GM12872 (cell line): ENCODE data around the gene RAPGEF2.

ENCODE experiments used
- TF ChIP-seq, protein P1 (sequence below): IDR thresholded peaks from 3 replicates; pipeline ENCODE4 v1.5.1; 2011; ENCODE audit warnings: low read depth, mild to moderate bottlenecking, low read length, moderate library complexity; ENCODE audit not compliant: insufficient read depth

RAPGEF2 gene

GRCh38 chr4:159151689-159152088 lies 48.8 kb downstream of the RAPGEF2 start:
- TF ChIP-seq, protein P1, sequence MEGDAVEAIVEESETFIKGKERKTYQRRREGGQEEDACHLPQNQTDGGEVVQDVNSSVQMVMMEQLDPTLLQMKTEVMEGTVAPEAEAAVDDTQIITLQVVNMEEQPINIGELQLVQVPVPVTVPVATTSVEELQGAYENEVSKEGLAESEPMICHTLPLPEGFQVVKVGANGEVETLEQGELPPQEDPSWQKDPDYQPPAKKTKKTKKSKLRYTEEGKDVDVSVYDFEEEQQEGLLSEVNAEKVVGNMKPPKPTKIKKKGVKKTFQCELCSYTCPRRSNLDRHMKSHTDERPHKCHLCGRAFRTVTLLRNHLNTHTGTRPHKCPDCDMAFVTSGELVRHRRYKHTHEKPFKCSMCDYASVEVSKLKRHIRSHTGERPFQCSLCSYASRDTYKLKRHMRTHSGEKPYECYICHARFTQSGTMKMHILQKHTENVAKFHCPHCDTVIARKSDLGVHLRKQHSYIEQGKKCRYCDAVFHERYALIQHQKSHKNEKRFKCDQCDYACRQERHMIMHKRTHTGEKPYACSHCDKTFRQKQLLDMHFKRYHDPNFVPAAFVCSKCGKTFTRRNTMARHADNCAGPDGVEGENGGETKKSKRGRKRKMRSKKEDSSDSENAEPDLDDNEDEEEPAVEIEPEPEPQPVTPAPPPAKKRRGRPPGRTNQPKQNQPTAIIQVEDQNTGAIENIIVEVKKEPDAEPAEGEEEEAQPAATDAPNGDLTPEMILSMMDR = no peak

- TF ChIP-seq, protein P1 = no peak
These were observed 49.3 kb downstream of the RAPGEF2 start for GRCh38 chr4:159152181-159152580.

DNA sequence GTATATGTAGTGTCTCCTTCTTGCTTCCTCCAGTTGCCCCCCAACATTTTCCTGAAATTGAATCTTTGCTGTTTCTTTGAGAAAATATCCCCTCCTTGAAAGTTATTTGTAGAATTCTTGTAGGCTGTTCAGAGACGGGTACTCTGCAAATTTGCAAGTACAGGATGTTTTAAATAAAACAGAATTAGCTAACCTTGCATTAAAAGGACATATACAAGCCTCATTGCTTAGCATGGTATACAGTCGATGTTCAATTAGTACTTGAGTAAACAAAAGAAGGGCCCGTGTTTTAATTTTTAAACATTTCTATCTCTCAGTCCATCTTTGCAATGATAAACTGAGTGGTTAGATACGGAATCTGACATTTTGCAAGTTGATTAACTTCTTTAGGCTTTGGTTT lies 50.8 kb downstream of the RAPGEF2 start:
- TF ChIP-seq, protein P1 = no peak

DNA sequence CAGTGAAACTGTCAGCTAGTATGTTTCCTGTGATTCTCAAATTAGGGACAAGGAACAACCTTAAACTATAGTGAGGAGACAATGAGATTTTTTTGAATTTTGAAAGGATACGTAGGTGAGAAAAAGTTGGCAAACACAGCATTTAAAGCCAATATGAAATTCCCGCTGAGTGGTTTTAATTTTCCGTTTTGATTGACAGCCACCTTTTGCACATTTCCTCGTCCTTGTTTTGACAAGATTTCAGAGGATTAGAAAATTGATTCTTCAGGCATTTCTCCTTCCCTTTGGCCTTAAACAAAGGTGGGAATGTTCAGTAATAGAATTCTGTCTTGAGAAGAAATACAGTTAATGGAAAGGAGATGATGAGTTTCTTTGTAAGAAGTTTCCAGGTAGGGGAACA lies 52.2 kb downstream of the RAPGEF2 start:
- TF ChIP-seq, protein P1 = no peak

- TF ChIP-seq, protein P1 = no peak
These were observed 55.3 kb downstream of the RAPGEF2 start for GRCh38 chr4:159158083-159158617.

DNA sequence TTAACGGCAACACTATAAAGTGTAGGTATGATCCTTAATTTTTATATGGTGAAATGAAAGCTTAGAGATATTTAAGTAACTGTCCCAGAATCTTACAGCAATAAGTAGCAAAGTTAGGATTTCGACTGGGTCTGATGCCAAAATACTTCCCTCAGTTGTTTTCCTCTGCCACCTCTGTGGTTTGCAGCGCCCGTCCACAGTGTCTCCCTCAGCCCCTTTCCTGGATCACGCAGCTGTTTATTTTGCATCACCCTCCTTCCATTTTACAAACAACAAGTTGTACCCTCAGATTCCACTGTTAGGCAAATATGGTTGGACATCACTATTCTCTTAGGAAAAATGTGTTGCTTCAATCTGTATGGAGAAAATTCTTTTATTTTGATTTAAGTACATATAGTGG lies 56.1 kb downstream of the RAPGEF2 start:
- TF ChIP-seq, protein P1 = no peak

GRCh38 chr4:159159611-159160010 lies 56.7 kb downstream of the RAPGEF2 start:
- TF ChIP-seq, protein P1 = no peak

DNA sequence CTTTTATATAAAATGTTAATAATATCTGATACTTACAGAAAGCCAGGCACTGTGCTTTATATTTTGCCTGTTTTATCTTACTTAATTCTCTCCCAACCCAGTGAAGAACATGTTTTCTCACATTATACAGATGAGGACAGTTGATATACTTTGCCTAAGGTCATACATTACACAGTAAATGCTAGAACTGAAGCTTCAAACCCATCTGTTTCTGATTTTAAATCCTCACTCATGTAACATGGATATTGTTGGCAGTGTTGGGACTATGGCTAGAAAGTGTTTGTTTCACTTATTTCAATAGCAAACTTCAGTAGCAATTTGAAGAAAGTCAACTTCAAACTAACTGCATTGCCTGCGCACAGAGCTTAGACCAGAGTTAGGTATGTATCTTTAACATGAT lies 57.4 kb downstream of the RAPGEF2 start:
- TF ChIP-seq, protein P1 = no peak
